ENCODE data around the gene THRB.
"Not testable (repeated sequence)": the region's sequence is repeated elsewhere in the genome, so short reads cannot be mapped to it uniquely, and the experiment has no call there.

Gene THRB

DNA sequence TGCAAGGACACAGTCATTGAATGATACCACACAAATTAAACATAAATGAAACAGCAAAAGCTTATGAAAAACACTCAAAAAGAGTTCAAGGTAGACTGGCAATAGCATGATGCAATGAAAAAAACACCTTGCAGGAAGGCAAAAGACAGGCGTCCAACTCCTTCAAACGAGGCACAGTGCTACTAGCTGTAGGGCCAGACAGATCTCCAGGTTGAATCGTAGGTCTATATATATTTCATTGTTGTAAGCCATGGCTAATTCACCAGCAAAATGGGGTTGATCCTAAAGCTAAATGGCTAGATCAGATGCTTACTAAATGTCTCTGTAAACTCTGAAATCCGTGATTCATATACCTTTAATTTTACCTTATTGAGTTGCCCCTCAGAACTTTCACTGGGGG, 94.2 kb downstream of the THRB start:
- TF ChIP-seq, protein P1, sequence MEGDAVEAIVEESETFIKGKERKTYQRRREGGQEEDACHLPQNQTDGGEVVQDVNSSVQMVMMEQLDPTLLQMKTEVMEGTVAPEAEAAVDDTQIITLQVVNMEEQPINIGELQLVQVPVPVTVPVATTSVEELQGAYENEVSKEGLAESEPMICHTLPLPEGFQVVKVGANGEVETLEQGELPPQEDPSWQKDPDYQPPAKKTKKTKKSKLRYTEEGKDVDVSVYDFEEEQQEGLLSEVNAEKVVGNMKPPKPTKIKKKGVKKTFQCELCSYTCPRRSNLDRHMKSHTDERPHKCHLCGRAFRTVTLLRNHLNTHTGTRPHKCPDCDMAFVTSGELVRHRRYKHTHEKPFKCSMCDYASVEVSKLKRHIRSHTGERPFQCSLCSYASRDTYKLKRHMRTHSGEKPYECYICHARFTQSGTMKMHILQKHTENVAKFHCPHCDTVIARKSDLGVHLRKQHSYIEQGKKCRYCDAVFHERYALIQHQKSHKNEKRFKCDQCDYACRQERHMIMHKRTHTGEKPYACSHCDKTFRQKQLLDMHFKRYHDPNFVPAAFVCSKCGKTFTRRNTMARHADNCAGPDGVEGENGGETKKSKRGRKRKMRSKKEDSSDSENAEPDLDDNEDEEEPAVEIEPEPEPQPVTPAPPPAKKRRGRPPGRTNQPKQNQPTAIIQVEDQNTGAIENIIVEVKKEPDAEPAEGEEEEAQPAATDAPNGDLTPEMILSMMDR (IDR thresholded peaks at IDR 0.05; ENCODE audit: low read length, missing control alignments) = no peak

DNA sequence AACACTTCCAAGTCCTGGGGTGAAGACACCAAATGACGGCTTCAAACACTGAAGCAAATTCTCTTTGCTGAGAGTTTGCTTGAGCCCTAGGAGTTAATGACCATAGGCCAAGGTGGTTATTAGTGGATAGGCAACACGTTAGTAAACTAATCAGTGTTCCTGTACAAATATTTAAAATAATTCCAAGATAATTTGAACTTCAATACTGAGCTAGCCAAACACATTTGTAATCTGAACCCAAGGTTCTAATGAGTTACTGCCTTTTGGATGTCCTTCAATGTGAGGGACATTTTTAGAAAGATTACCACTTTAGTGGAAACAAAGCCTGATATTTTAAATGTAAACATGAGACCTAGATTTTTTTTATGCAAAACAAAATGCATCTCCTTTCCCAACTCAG, 94.6 kb downstream of the THRB start:
- H3K4me3 ChIP-seq (replicated peaks; ENCODE audit: low read depth, low read length) = no peak overlapping the region
- TF ChIP-seq, protein P1 (IDR thresholded peaks at IDR 0.05; ENCODE audit: low read length, missing control alignments) = no peak
- no peak for DNase-seq (ENCODE audit: low read depth)

More for the DNA sequence above, 94.2 kb downstream of the THRB start:
- no peak for DNase-seq (ENCODE audit: low read depth)
- no peak overlapping the region for H3K4me3 ChIP-seq (replicated peaks; ENCODE audit: low read depth, low read length)

DNA sequence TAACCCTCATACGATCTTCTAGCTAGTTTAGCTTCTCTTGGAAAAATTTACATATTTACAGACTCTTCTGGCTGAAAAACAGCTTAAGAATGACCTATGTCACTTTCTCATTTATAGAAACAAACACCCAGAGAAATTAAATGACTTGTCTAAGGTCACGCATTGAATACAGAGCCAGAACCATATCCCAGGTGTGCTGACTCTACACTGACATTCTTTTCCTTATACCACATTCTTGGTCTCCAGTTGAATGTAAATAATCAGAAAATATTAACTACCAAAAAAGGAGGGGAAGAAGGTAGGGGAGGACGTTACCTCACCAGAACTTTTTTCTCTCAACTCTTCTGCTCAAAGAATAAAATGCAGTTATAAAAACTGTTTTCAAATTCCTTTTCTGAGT, 95.0 kb downstream of the THRB start:
- no peak overlapping the region for H3K4me3 ChIP-seq (replicated peaks; ENCODE audit: low read depth, low read length)
- no peak for DNase-seq (ENCODE audit: low read depth)
- TF ChIP-seq, protein P1 (IDR thresholded peaks at IDR 0.05; ENCODE audit: low read length, missing control alignments) = no peak

DNA sequence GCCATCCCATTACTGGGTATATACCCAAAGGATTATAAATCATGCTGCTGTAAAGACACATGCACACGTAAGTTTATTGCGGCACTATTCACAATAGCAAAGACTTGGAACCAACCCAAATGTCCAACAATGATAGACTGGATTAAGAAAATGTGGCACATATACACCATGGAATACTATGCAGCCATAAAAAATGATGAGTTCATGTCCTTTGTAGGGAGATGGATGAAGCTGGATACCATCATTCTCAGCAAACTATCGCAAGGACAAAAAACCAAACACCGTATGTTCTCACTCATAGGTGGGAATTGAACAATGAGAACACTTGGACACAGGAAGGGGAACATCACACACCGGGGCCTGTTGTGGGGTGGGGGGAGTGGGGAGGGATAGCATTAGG, 95.9 kb downstream of the THRB start:
- H3K4me3 ChIP-seq (replicated peaks; ENCODE audit: low read depth, low read length); DNase-seq (ENCODE audit: low read depth): not testable (repeated sequence)

DNA sequence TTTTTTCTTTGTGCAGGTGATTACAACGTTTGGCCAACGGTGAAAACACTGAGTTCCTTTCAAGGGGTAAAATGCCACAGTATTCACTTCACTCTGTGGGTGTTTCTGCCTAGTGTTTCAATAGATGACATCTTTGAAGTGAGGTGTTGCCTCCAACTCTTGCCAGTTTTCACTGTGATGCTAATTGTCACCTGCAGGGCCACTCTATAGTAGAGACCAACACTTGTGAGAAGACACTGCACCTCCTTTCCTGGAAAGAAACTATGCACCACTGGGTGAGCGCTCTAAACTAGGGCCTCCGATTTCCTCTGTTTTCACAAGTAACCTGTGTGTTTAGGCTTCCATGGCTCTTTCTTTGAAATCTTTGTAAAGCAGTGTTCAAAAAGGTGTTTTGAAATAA, 98.3 kb downstream of the THRB start:
- H3K4me3 ChIP-seq (replicated peaks; ENCODE audit: low read depth, low read length) = no peak overlapping the region
- TF ChIP-seq, protein P1 (IDR thresholded peaks at IDR 0.05; ENCODE audit: low read length, missing control alignments) = no peak
- DNase-seq (ENCODE audit: low read depth) = no peak

DNA sequence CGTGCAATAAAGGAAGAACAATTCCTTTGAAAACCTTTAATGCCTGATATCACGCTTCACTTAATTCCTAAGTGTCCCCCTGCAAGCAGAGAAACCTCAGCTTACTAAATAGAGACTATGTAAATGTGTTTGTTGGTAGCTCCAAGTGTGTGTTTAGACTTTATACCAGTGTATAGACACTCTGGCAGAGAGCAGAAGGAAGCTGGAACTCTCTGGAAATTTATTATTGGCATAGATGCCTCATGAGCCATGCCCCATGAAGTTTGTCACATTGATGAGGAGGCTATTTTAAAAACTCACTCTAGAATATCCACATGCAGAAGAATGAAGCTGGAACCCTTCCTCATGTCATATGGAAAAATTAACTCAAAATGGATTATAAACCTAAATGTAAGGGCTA, 99.9 kb downstream of the THRB start:
- no peak for DNase-seq (ENCODE audit: low read depth)
- H3K4me3 ChIP-seq (replicated peaks; ENCODE audit: low read depth, low read length) = no peak overlapping the region
- TF ChIP-seq, protein P1 (IDR thresholded peaks at IDR 0.05; ENCODE audit: low read length, missing control alignments) = no peak

DNA sequence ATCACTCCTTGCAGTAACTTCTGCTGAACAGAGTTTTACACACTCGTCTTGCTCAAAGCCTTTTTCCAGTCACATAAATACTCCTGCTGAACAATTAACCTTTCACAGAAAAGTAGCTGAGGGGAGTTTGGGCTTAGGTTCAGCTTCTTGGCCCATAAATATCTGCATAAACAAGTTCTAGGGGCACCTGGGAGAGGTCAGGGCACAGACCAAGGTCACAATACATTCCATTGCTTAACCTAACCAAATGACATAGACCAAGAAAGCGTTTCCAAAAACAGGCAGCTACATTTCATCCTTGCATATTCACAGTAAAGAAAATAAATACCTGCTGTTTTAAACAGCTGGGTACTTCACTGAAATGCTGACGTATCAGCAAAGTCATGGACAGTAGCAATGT, 101.3 kb downstream of the THRB start:
- no peak for DNase-seq (ENCODE audit: low read depth)
- no peak overlapping the region for H3K4me3 ChIP-seq (replicated peaks; ENCODE audit: low read depth, low read length)
- TF ChIP-seq, protein P1 (IDR thresholded peaks at IDR 0.05; ENCODE audit: low read length, missing control alignments) = no peak

Measured in fibroblast of pulmonary artery (primary cell).